Stomach (tissue), 9 donors: ENCODE data around the gene DNM3. TPM values are rescaled to one million over a fixed set of nuclear protein-coding genes. Genes with fewer than 3 reads are reported as not detected.

Experiments
- DNase-seq, 2 donors: peaks; one replicate each; pipeline versions ENCODE4 v3.0.0 to v3.0.0-alpha.2; 2013 to 2019
- H3K27ac ChIP-seq, 5 donors: fragments of 200-600 bp in 4 of 5; sonication (generic) in 4 of 5; one replicate each; pipeline ENCODE4 v1.5.1; 2013 to 2019; ENCODE audit warnings: mild to moderate bottlenecking in 1 of 5, moderate library complexity in 1 of 5
- H3K27me3 ChIP-seq, 3 donors: fragments of 200-600 bp; sonication (generic); one replicate each; pipeline ENCODE4 v1.5.1; 2017 to 2019; ENCODE audit warnings: mixed run types in 1 of 3
- H3K36me3 ChIP-seq, 4 donors: fragments of 200-600 bp; sonication (generic); 1 replicate in 3 of 4; 2 replicates in 1 of 4; pipeline ENCODE4 v1.5.1; 2016 to 2019
- H3K4me1 ChIP-seq, 4 donors: fragments of 200-600 bp; sonication (generic); one replicate each; pipeline ENCODE4 v1.5.1; 2016 to 2019
- H3K4me3 ChIP-seq, 4 donors: fragments of 200-600 bp; sonication (generic) in 3 of 4; one replicate each; pipeline ENCODE4 v1.5.1; 2016 to 2019; ENCODE audit warnings: mild to moderate bottlenecking in 1 of 4
- H3K9me3 ChIP-seq, 4 donors: fragments of 200-600 bp; sonication (generic); one replicate each; pipeline ENCODE4 v1.5.1; 2016 to 2019
- EP300 ChIP-seq: sonication (generic); formaldehyde crosslinking; IDR thresholded peaks from one replicate; pipeline ENCODE4 v1.6.1; 2017; ENCODE audit warnings: antibody characterized with exemption
- POLR2A ChIP-seq, 4 donors: fragments of 450-650 bp; IDR thresholded peaks; one replicate each; pipeline ENCODE4 v1.6.1; 2016; ENCODE audit warnings: antibody characterized with exemption in 4 of 4, control low read depth in 2 of 4, mild to moderate bottlenecking in 1 of 4, moderate library complexity in 1 of 4
- POLR2AphosphoS5 ChIP-seq, 3 donors: sonication (generic); formaldehyde crosslinking; IDR thresholded peaks; one replicate each; pipeline ENCODE4 v1.6.1; 2016; ENCODE audit warnings: antibody characterized with exemption in 3 of 3
- WGBS, 5 donors: extraction: QIAGEN DNeasy Blood & Tissue Kit in 3 of 5; methylation state at CpG; one replicate each; pipeline versions ENCODE4 v1.1.5 to v1.1.7; 2013 to 2018; 5-methylcytosine and 5-hydroxymethylcytosine counted together
- intact Hi-C: fragments of 100-400 bp; cut with DNase I; formaldehyde crosslinking; loops from one replicate; pipeline ENCODE4 v1.15.1; 2023; ENCODE audit warnings: low total_unique reads
- polyA plus RNA-seq, 3 donors: library from polyadenylated mRNA; stranded (reverse); fragments of 200-250 nt; gene quantifications; one replicate each; pipeline ENCODE4 v1.2.3, GENCODE V29; 2013
- total RNA-seq, 5 donors: library from RNA; depleted of rRNA; stranded (reverse); fragments of >200 nt; gene quantifications; one replicate each; pipeline versions ENCODE4 v1.1.0 to v1.2.3, GENCODE V29; 2014 to 2016
- TF ChIP-seq, protein P1 (sequence below), 7 experiments: fragments of 450-650 bp in 4 of 7; fragments of 200-600 bp in 3 of 7; sonication (generic) in 3 of 7; IDR thresholded peaks; one replicate each; pipeline ENCODE4 v1.5.1; 2016 to 2019; ENCODE audit warnings: antibody characterized with exemption in 7 of 7, control low read depth in 2 of 7, mild to moderate bottlenecking in 1 of 7
- donor health status: healthy with polysubstance abuse.
- donor health status: Bipolar disorder and iron deficiency.
- donor health status: healthy.

Gene DNM3
- total and polyA plus RNA-seq, 8 donors: 0.58 to 13.8 (median 2.2) TPM

DNA sequence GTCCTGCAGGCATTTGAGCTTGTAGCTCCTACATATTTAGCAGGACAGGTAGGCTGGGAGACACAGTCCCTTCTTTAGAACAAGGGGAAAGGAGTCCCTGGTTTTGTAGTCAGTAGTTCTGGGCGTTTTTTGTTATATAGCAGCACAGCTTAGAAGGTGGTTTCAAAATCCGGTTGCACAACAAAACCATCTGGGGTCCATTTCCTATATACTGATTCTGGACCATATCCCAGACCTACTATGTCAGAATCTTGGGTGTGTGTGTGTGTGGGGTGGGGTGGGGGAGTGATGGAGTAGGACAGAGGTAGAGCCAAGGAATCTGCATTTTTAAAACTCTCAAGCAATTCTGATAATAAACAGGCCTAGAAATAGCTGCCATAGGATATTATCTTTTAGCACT lies 38.3 kb upstream of the DNM3 start:
- Histone ChIP-seq H3K4me1 (peaks cover 0 to 14% (median 4%) of the 10 kb centered on the region in 4 donors), H3K4me3 (no peak overlapping the region), H3K27me3 (no peaks in the 10 kb centered on the region), H3K9me3 (no peaks in the 10 kb centered on the region), H3K27ac (no peak overlapping the region), H3K36me3 (peaks cover 0 to 9% (median 8%) of the 10 kb centered on the region in 4 donors)
- TF ChIP-seq POLR2A (IDR thresholded peaks at IDR 0.05) (no peak), POLR2AphosphoS5 (IDR thresholded peaks at IDR 0.05) (no peak), EP300 (no peak)
- TF ChIP-seq, protein P1, sequence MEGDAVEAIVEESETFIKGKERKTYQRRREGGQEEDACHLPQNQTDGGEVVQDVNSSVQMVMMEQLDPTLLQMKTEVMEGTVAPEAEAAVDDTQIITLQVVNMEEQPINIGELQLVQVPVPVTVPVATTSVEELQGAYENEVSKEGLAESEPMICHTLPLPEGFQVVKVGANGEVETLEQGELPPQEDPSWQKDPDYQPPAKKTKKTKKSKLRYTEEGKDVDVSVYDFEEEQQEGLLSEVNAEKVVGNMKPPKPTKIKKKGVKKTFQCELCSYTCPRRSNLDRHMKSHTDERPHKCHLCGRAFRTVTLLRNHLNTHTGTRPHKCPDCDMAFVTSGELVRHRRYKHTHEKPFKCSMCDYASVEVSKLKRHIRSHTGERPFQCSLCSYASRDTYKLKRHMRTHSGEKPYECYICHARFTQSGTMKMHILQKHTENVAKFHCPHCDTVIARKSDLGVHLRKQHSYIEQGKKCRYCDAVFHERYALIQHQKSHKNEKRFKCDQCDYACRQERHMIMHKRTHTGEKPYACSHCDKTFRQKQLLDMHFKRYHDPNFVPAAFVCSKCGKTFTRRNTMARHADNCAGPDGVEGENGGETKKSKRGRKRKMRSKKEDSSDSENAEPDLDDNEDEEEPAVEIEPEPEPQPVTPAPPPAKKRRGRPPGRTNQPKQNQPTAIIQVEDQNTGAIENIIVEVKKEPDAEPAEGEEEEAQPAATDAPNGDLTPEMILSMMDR (IDR thresholded peaks at IDR 0.05): no peak
- 46 to 72% (median 62%) methylated on average over 2 of the region's 2 CpGs for WGBS, 5 donors
- intact Hi-C loops: loop anchor here (5.0 kb wide), 1 partner anchor 179 kb away; no protein-coding TSS in a partner anchor
- DNase-seq: no peak

DNA sequence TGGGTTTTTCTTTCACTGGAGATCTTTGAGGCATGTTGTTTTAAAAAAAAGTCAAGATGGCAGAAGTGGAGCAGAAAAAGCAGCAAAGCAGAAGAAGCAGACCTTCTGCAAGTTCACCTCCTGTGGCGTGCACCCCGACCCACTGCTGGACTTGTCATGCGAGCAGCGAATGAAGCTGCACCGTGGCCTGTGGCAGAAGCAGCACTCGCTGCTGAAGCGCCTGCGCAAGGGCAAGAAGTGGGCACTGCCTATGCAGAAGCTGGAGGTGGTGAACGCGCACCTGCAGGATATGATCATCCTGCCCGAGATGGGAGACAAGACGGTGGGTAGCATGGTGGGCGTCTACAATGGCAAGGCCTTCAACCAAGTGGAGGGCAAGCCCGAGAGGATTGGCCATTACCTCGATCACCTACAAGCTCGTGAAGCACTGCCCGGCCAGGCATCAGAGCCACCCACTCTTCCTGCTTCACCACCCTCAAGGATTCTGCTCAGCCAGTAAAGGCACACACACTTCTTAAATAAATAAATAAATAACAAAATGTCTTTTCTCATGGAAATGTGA lies 37.8 kb upstream of the DNM3 start:
- DNase-seq: no peak
- peaks cover 0 to 11% (median 4%) of the 10 kb centered on the region in 4 donors for H3K4me1 ChIP-seq
- intact Hi-C loops: loop anchor here (5.0 kb wide), 1 partner anchor 179 kb away; no protein-coding TSS in a partner anchor
- 88 to 97% (median 93%) methylated on average over 17 of the region's 17 CpGs for WGBS, 5 donors
- H3K9me3 ChIP-seq: no peaks in the 10 kb centered on the region
- no peak for TF ChIP-seq POLR2AphosphoS5 (IDR thresholded peaks at IDR 0.05)
- no peak for TF ChIP-seq POLR2A (IDR thresholded peaks at IDR 0.05)
- TF ChIP-seq, protein P1 (IDR thresholded peaks at IDR 0.05): no peak
- no peak for TF ChIP-seq EP300
- peaks cover 0 to 4% (median 3%) of the 10 kb centered on the region in 4 donors for H3K36me3 ChIP-seq
- H3K27ac ChIP-seq: no peak overlapping the region
- no peak overlapping the region for H3K4me3 ChIP-seq
- no peaks in the 10 kb centered on the region for H3K27me3 ChIP-seq

DNA sequence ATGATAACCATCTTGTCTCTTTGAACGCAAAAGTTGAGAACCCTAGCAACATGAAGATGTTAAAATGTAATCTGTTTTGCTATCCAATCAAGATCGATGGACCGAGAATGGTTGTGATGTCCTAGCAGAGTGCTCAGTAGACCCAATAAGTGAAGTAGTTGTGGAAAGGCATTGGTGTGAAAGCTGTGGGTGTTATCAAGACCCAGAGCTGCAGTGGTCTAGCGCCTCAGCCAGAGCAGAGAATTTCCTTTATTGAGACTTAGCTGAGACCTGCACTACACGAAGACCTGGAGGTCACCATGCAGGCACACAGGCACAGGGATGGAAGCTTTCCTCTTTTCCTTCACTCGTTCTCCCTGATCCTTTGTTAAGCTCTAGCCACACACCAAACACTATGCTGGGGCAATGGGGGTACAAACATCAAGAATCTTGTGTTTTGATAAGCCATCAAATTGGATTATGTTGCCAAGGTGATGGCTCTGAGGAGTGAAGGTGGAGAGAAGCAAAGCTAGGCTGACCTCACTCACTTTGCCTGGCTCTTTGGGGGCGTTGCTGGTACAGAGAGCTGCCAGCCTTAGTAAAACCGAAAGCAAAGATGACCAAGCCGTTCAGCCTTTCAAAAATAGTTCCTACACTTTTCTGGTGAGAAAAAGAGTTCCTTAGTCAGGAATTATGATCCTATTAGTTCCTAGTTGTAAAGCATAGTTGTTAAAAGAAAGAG lies 35.7 kb upstream of the DNM3 start:
- Histone ChIP-seq H3K4me1 (peaks cover 0 to 7% (median 3%) of the 10 kb centered on the region in 4 donors), H3K9me3 (no peaks in the 10 kb centered on the region), H3K4me3 (peak overlapping the region in 1 of 4 donors; percentile 4), H3K27me3 (no peaks in the 10 kb centered on the region), H3K36me3 (no peaks in the 10 kb centered on the region), H3K27ac (no peak overlapping the region)
- 55 to 75% (median 71%) methylated on average over 9 of the region's 9 CpGs for WGBS, 5 donors
- no peak for DNase-seq
- TF ChIP-seq POLR2AphosphoS5 (IDR thresholded peaks at IDR 0.05) (no peak), POLR2A (IDR thresholded peaks at IDR 0.05) (no peak), EP300 (no peak)
- TF ChIP-seq, protein P1 (IDR thresholded peaks at IDR 0.05): no peak
- intact Hi-C loops: no loop called here

DNA sequence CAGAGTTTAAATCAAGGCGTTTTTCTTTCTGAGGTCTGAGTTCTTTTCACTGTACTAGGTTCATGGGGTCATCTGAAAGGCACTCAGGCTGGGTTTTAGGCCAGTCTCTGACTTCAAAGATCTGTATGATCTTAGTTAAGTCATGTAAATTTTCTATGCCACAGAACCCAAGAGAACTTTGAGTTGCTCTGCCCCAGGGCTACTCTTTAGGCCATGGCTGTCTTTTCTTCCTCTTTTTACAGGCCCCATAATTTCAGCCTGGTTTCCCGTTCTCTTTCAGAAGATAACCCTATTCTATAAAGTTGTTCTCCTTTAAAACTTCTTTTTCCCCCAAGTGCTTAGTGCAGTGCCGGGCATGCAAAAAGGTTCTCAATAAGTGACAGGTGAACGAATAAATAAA lies 33.7 kb upstream of the DNM3 start:
- no peak overlapping the region for H3K27ac ChIP-seq
- DNase-seq: no peak
- TF ChIP-seq, protein P1 (IDR thresholded peaks at IDR 0.05): no peak
- no peak for TF ChIP-seq EP300
- TF ChIP-seq POLR2A (IDR thresholded peaks at IDR 0.05): no peak
- no peak for TF ChIP-seq POLR2AphosphoS5 (IDR thresholded peaks at IDR 0.05)
- intact Hi-C loops: no loop called here
- no peaks in the 10 kb centered on the region for H3K9me3 ChIP-seq
- H3K4me3 ChIP-seq: no peak overlapping the region
- no peaks in the 10 kb centered on the region for H3K36me3 ChIP-seq
- H3K27me3 ChIP-seq: no peaks in the 10 kb centered on the region
- peaks cover 0 to 3% (median 0%) of the 10 kb centered on the region in 4 donors for H3K4me1 ChIP-seq
- WGBS, 5 donors: 81 to 86% (median 84%) methylated on average over 4 of the region's 4 CpGs
